Left ventricle myocardium inferior (tissue), 1 donor: ENCODE data around the gene PLAC1. TPM values are rescaled to one million over a fixed set of nuclear protein-coding genes. Genes with fewer than 3 reads are reported as not detected.
A peak's percentile ranks its signal among the peaks of the same experiment; 100 is the strongest.

Experiments used
- DNase-seq: peaks from one replicate; pipeline ENCODE4 v3.0.0-alpha.2; 2020
- H3K27ac ChIP-seq: fragments of 200-600 bp; replicated peaks from 2 replicates; pipeline ENCODE4 v1.8.0; 2021
- H3K27me3 ChIP-seq: fragments of 200-600 bp; 2 replicates; pipeline ENCODE4 v1.8.0; 2021; ENCODE audit warnings: low read depth
- H3K36me3 ChIP-seq: fragments of 200-600 bp; 2 replicates; pipeline ENCODE4 v1.8.0; 2021
- H3K4me1 ChIP-seq: fragments of 200-600 bp; 2 replicates; pipeline ENCODE4 v1.8.0; 2021
- H3K4me3 ChIP-seq: fragments of 200-600 bp; 2 replicates; pipeline ENCODE4 v1.8.0; 2021; ENCODE audit warnings: mild to moderate bottlenecking, moderate library complexity
- H3K9me3 ChIP-seq: fragments of 200-600 bp; replicated peaks from 2 replicates; pipeline ENCODE4 v1.8.0; 2021
- CTCF ChIP-seq: fragments of 200-600 bp; IDR thresholded peaks from 2 replicates; pipeline ENCODE4 v1.8.0; 2021; ENCODE audit warnings: antibody characterized with exemption, mild to moderate bottlenecking, borderline replicate concordance
- intact Hi-C: fragments of 100-400 bp; cut with micrococcal nuclease; formaldehyde crosslinking; loops from one replicate; pipeline ENCODE4 v1.11.0; 2022
- total RNA-seq: library from RNA; stranded (reverse); fragmentation: NEBNext Ultra II Directional; extraction: Animal tissue kit (Norgen Biotek cat#: 25700); gene quantifications from one replicate; pipeline ENCODE4 v1.2.1, GENCODE V29; 2021
- donor health status: DM: no; HTN: yes; CAD: no; lungs with severe emphysema.

Gene PLAC1
- total RNA-seq, 1 donor from 2014 or later = not detected

GRCh38 chrX:134538316-134538715 lies 120.0 kb downstream of the PLAC1 start:
- Histone ChIP-seq H3K4me1 (peaks cover 13% of the 10 kb centered on the region), H3K27me3 (no peaks in the 10 kb centered on the region), H3K9me3 (no peaks in the 10 kb centered on the region), H3K27ac (peak overlapping the region; percentile 27), H3K36me3 (no peaks in the 10 kb centered on the region), H3K4me3 (no peak overlapping the region)
- TF ChIP-seq CTCF = no peak
- intact Hi-C loops = loop anchor here (10.0 kb wide), 1 partner anchor 56 kb away; no protein-coding TSS in a partner anchor
- DNase-seq = no peak

- DNase-seq = no peak
- peaks cover 13% of the 10 kb centered on the region for H3K4me1 ChIP-seq
- intact Hi-C loops = loop anchor here (10.0 kb wide), 1 partner anchor 57 kb away; no protein-coding TSS in a partner anchor
- no peaks in the 10 kb centered on the region for H3K27me3 ChIP-seq
- H3K36me3 ChIP-seq = no peaks in the 10 kb centered on the region
- H3K27ac ChIP-seq = peak overlapping the region; percentile 73
- H3K4me3 ChIP-seq = no peak overlapping the region
- H3K9me3 ChIP-seq = no peaks in the 10 kb centered on the region
- TF ChIP-seq CTCF = no peak
Observed at GRCh38 chrX:134537179-134537955, 120.9 kb downstream of the PLAC1 start.

- DNase-seq = no peak
- Histone ChIP-seq H3K27ac (no peak overlapping the region), H3K4me3 (no peak overlapping the region), H3K4me1 (peaks cover 13% of the 10 kb centered on the region), H3K36me3 (no peaks in the 10 kb centered on the region), H3K27me3 (no peaks in the 10 kb centered on the region), H3K9me3 (no peaks in the 10 kb centered on the region)
- intact Hi-C loops = loop anchor here (10.0 kb wide), 1 partner anchor 61 kb away; no protein-coding TSS in a partner anchor
- no peak for TF ChIP-seq CTCF
Observed at GRCh38 chrX:134533952-134534351, 124.3 kb downstream of the PLAC1 start.

GRCh38 chrX:134533352-134533751 lies 124.9 kb downstream of the PLAC1 start:
- Histone ChIP-seq H3K27me3 (no peaks in the 10 kb centered on the region), H3K27ac (no peak overlapping the region), H3K4me1 (peaks cover 13% of the 10 kb centered on the region), H3K9me3 (no peaks in the 10 kb centered on the region), H3K36me3 (no peaks in the 10 kb centered on the region), H3K4me3 (no peak overlapping the region)
- intact Hi-C loops = loop anchor here (10.0 kb wide), 1 partner anchor 61 kb away; no protein-coding TSS in a partner anchor
- TF ChIP-seq CTCF = no peak
- DNase-seq = no peak

- H3K27ac ChIP-seq = no peak overlapping the region
- no peak for TF ChIP-seq CTCF
- no peak for DNase-seq
- H3K27me3 ChIP-seq = no peaks in the 10 kb centered on the region
- H3K4me3 ChIP-seq = no peak overlapping the region
- H3K9me3 ChIP-seq = no peaks in the 10 kb centered on the region
- intact Hi-C loops = loop anchor here (10.0 kb wide), 1 partner anchor 64 kb away; no protein-coding TSS in a partner anchor
- no peaks in the 10 kb centered on the region for H3K4me1 ChIP-seq
- no peaks in the 10 kb centered on the region for H3K36me3 ChIP-seq
Observed at GRCh38 chrX:134530845-134531244, 127.4 kb downstream of the PLAC1 start.
